TTC549 (cell line): ENCODE measurements around the gene NFE2.
"Not testable (repeated sequence)": the region's sequence is repeated elsewhere in the genome, so short reads cannot be mapped to it uniquely, and the experiment has no call there.

Source experiments
- FAIRE-seq: peaks from 2 replicates; lab custom pipeline; 2012; peaks lifted over from hg19 to GRCh38; lab: Jason Lieb, UNC

The NFE2 gene

GRCh38 chr12:54282949-54283593, 17.7 kb downstream of the NFE2 start:
- no peak for FAIRE-seq

GRCh38 chr12:54281694-54282093, 19.1 kb downstream of the NFE2 start:
- not testable (repeated sequence) for FAIRE-seq

GRCh38 chr12:54281261-54281638, 19.6 kb downstream of the NFE2 start:
- not testable (repeated sequence) for FAIRE-seq

GRCh38 chr12:54280468-54281260, 20.2 kb downstream of the NFE2 start, which contains the start of gene HNRNPA1:
Gene HNRNPA1 (plus strand): TSS chr12:54280726. CDS start chr12:54280808, 82 bp downstream.
- FAIRE-seq = peak; percentile 92

- peak; percentile 31 for FAIRE-seq
These were observed 21.0 kb downstream of the NFE2 start, which contains the start of gene CBX5 for GRCh38 chr12:54279632-54280467. Gene CBX5 (minus strand): TSS chr12:54280122. CDS start chr12:54257650, 22,472 bp downstream.

- no peak for FAIRE-seq
These were observed 21.6 kb downstream of the NFE2 start for GRCh38 chr12:54279227-54279631.

- FAIRE-seq = no peak
These were observed 23.0 kb downstream of the NFE2 start for GRCh38 chr12:54277823-54278276.

- no peak for FAIRE-seq
These were observed 24.4 kb downstream of the NFE2 start for GRCh38 chr12:54276368-54276767.

- no peak for FAIRE-seq
These were observed 26.8 kb downstream of the NFE2 start for GRCh38 chr12:54273981-54274380.

- no peak for FAIRE-seq
These were observed 28.6 kb downstream of the NFE2 start for GRCh38 chr12:54272214-54272613.

- FAIRE-seq = no peak
These were observed 30.5 kb downstream of the NFE2 start for GRCh38 chr12:54270345-54270744.

- no peak for FAIRE-seq
These were observed 34.0 kb downstream of the NFE2 start for GRCh38 chr12:54266852-54267251.

GRCh38 chr12:54265364-54265812, 35.4 kb downstream of the NFE2 start:
- FAIRE-seq = no peak

GRCh38 chr12:54262403-54262925, 38.4 kb downstream of the NFE2 start:
- no peak for FAIRE-seq

- no peak for FAIRE-seq
These were observed 38.9 kb downstream of the NFE2 start for GRCh38 chr12:54261815-54262402.

GRCh38 chr12:54259194-54260011, 41.4 kb downstream of the NFE2 start:
- FAIRE-seq = no peak

GRCh38 chr12:54258201-54258681, 42.6 kb downstream of the NFE2 start:
- FAIRE-seq = no peak

- FAIRE-seq = no peak
These were observed 43.5 kb downstream of the NFE2 start for GRCh38 chr12:54257332-54257731.

GRCh38 chr12:54253240-54253639, 47.6 kb downstream of the NFE2 start:
- FAIRE-seq = no peak

GRCh38 chr12:54251667-54252284, 49.0 kb downstream of the NFE2 start:
- FAIRE-seq = peak; percentile 72
